DLD1 (cell line): ENCODE data around the gene HCAR3.
"Not testable (repeated sequence)": the region's sequence is repeated elsewhere in the genome, so short reads cannot be mapped to it uniquely, and the experiment has no call there.

Experiments
- in situ Hi-C: cut with HindIII; loops from 2 replicates; pipeline ENCODE4 v1.10.0; 2017; ENCODE audit warnings: low sequenced_read_pairs

Gene HCAR3

GRCh38 chr12:122716658-122717057 lies at the start of gene HCAR3:
HCAR3 (minus strand) TSS chr12:122716811; CDS start chr12:122716737, 74 bp downstream.
- in situ Hi-C loops = not testable (repeated sequence)

- in situ Hi-C loops = loop anchor here (25.0 kb wide), 1 partner anchor 120 kb away; no protein-coding TSS in a partner anchor
Observed at GRCh38 chr12:122757568-122757967, 41.0 kb upstream of the HCAR3 start.

- in situ Hi-C loops = loop anchor here (25.0 kb wide), 1 partner anchor 117 kb away; no protein-coding TSS in a partner anchor
Observed at GRCh38 chr12:122754790-122755189, 38.2 kb upstream of the HCAR3 start.

- in situ Hi-C loops = loop anchor here (25.0 kb wide), 1 partner anchor 116 kb away; no protein-coding TSS in a partner anchor
Observed at GRCh38 chr12:122753319-122753650, 36.7 kb upstream of the HCAR3 start.

GRCh38 chr12:122752464-122753318 lies 36.1 kb upstream of the HCAR3 start, which contains the start of gene DENR:
DENR (plus strand) TSS chr12:122752824; CDS start chr12:122753702, 878 bp downstream.
- in situ Hi-C loops = loop anchor here (25.0 kb wide), 1 partner anchor 115 kb away; no protein-coding TSS in a partner anchor

GRCh38 chr12:122750781-122751515 lies 34.3 kb upstream of the HCAR3 start:
- in situ Hi-C loops = loop anchor here (25.0 kb wide), 1 partner anchor 114 kb away; no protein-coding TSS in a partner anchor

GRCh38 chr12:122749569-122750332 lies 33.1 kb upstream of the HCAR3 start:
- in situ Hi-C loops = loop anchor here (25.0 kb wide), 1 partner anchor 112 kb away; no protein-coding TSS in a partner anchor

GRCh38 chr12:122747224-122748135 lies 30.9 kb upstream of the HCAR3 start:
- in situ Hi-C loops = no loop called here

- in situ Hi-C loops = no loop called here
Observed at GRCh38 chr12:122743895-122744525, 27.4 kb upstream of the HCAR3 start.

GRCh38 chr12:122740351-122740750 lies 23.7 kb upstream of the HCAR3 start:
- in situ Hi-C loops = no loop called here

- in situ Hi-C loops = no loop called here
Observed at GRCh38 chr12:122738571-122738970, 22.0 kb upstream of the HCAR3 start.

- in situ Hi-C loops = no loop called here
Observed at GRCh38 chr12:122732611-122733010, 16.0 kb upstream of the HCAR3 start.

- in situ Hi-C loops = no loop called here
Observed at GRCh38 chr12:122732170-122732569, 15.6 kb upstream of the HCAR3 start.

GRCh38 chr12:122730215-122731014 lies 13.8 kb upstream of the HCAR3 start, which contains the start of gene HCAR1:
HCAR1 (minus strand) TSS chr12:122730844; CDS start chr12:122730339, 505 bp downstream.
- in situ Hi-C loops = no loop called here

- in situ Hi-C loops = no loop called here
Observed at GRCh38 chr12:122729583-122730214, 13.1 kb upstream of the HCAR3 start.

- in situ Hi-C loops = no loop called here
Observed at GRCh38 chr12:122726080-122726558, 9.5 kb upstream of the HCAR3 start.

GRCh38 chr12:122725452-122726079 lies 9.0 kb upstream of the HCAR3 start:
- in situ Hi-C loops = no loop called here
